Stimulated activated CD4-positive, alpha-beta T cell treated with anti-CD3 and anti-CD28 coated beads, Interleukin-4, amount 100 ng/mL, for 48 hours (primary cell): ENCODE data around the gene LONP1.
A peak's percentile ranks its signal among the peaks of the same experiment; 100 is the strongest.

Experiments
- DNase-seq, 2 donors: peaks; one replicate each; pipeline ENCODE4 v3.0.0-alpha.2; 2020; ENCODE audit warnings: low read depth in 2 of 2

LONP1 gene

GRCh38 chr19:5680437-5681368 is 39.2 kb downstream of the LONP1 start, which contains the start of the genes HSD11B1L and MICOS13:
TSS of gene HSD11B1L (plus strand) at chr19:5681027. CDS start at chr19:5684833, 3,806 bp downstream.
TSS of gene MICOS13 (minus strand) at chr19:5680516. CDS start at chr19:5680486, 30 bp downstream.
- DNase-seq, result peak; percentile 95 to 96

DNA sequence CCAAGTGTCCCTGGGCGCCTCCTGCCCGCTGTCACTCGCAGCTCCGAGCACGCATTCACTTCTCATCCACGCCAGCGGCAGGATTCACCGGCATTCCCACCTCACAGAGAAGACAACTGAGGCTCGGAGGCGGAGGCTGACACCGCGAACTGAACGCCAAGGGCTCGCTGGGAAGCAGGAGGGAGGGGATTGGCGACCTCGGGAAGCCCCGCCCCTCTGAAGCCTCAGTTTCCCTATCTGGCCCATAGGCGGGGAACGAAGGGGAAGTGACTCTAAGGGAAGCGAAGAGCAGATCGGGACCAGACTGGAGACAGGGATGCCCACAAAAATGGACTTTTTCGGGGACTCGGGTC is 39.9 kb downstream of the LONP1 start:
- no peak for DNase-seq

- DNase-seq, result no peak
These were observed 40.5 kb downstream of the LONP1 start for GRCh38 chr19:5679289-5680083.

- DNase-seq, result no peak
These were observed 41.8 kb downstream of the LONP1 start for GRCh38 chr19:5678071-5678718.

- DNase-seq, result no peak
These were observed 42.4 kb downstream of the LONP1 start for GRCh38 chr19:5677580-5677979.

DNA sequence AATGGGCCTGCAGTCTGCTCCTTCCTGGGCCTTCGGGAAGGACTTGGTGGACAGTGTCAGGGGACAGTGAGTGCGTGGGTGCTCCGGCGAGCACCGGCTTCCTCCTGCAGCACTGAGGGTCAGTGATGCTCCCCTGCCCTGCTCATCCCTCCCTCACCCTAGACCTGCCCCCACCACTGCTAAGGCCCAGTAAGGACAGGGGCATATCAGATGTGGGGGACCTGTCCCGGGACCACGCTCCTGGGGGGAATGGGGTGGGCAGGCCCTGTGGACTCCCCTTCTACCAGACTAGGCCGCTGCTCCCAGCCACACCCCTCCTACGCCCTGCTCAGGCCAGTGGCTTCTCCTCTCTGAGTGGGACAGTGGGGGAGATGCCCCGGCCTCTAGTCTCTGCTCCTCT is 42.8 kb downstream of the LONP1 start:
- DNase-seq, result no peak

- DNase-seq, result no peak
These were observed 43.2 kb downstream of the LONP1 start for GRCh38 chr19:5676772-5677105.

GRCh38 chr19:5676105-5676771 is 43.7 kb downstream of the LONP1 start:
- no peak for DNase-seq

DNA sequence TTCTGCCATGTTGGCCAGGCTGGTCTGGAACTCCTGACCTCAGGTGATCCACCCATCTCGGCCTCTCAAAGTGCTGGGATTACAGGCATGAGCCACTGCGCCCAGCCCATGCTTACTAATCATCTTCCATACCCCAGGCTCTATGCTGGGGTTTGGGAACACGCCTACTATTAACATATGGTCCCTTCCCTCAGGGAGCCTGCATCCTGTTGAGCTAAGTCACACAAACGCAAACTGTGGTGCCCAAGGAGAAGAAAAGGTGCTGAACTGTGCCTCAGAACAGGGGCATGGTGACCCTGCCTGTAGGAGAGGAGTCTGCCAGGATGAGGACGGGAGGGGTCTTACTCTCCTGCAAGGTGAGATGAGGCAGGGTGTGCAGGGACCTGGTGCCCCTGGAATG is 45.2 kb downstream of the LONP1 start:
- DNase-seq, result no peak

DNA sequence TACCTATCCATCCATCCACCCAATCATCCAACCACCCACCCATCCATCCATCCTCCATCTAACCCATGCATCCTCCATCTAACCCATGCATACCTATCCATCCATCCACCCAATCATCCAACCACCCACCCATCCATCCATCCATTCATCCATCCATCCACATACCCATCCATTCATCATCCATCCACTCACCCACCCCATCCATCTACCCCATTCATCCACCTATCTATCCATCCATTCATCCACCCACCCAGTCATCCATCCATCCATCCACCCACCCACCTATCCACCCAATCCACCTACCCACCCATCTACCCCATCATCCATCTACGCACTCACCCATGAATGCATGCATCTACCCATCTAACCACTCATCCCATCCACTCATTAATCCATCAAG is 46.2 kb downstream of the LONP1 start:
- DNase-seq, result no peak

GRCh38 chr19:5672708-5673459 is 47.1 kb downstream of the LONP1 start:
- DNase-seq, result no peak

DNA sequence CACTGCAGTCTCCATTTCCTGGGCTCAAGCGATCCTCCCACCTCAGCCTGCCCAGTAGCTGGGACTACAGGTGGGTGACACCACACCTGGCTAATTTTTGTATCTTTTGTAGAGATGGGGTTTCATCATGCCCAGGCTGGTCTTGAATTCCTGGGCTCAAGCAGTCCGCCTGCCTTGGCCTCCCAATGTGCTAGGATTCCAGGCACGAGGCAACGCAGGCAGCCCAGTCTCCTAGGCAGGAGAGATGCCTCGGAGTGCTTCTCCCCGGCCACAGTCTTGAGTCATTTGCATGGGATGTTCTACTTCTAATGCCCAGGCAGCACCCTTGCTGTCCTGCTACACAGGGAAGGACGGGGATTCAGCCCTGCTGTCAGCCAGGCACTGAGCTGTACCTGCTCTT is 48.3 kb downstream of the LONP1 start:
- no peak for DNase-seq

DNA sequence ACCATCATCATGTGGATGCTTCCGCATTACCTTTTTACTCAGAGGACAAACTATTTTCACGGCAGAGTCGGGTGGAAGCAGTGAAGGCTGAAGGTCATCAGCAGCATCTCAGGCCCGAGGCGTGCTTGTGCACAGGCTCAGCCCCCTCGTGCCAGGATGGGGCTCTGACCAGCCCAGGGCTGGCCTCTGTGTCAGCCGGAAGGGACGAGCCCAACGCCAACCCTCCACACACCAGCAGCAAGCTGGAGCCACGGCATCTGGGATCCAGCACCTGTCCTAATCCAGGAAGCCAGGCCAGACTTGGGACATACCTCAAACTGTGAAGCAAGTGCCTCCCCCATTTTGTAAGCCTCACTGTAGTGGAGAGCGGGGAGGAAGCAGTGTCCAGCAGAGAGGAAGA is 50.7 kb downstream of the LONP1 start:
- DNase-seq, result no peak

DNA sequence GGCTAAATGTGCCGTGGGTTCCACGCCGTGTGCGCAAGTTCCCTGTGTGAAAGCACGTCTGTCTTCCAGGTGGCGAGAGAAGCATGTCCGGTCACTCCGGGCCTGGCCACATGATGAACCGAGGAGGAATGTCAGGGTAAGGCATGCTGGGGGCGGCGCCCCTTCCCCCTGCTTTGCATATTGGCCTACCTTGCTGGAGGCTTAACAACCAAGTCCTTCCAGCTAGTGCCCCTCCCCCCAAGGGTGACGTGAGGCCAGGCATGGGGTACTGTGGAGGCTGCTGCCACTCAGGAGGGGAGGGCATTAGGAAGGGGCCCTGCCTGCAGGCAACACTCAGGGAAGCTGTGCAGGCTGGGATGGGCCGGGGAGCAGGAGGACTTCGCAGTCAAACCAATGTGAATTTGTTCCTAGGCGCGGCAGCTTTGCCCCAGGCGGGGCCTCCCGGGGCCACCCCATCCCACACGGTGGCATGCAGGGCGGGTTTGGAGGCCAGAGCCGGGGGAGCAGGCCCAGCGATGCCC is 52.1 kb downstream of the LONP1 start:
- no peak for DNase-seq

DNA sequence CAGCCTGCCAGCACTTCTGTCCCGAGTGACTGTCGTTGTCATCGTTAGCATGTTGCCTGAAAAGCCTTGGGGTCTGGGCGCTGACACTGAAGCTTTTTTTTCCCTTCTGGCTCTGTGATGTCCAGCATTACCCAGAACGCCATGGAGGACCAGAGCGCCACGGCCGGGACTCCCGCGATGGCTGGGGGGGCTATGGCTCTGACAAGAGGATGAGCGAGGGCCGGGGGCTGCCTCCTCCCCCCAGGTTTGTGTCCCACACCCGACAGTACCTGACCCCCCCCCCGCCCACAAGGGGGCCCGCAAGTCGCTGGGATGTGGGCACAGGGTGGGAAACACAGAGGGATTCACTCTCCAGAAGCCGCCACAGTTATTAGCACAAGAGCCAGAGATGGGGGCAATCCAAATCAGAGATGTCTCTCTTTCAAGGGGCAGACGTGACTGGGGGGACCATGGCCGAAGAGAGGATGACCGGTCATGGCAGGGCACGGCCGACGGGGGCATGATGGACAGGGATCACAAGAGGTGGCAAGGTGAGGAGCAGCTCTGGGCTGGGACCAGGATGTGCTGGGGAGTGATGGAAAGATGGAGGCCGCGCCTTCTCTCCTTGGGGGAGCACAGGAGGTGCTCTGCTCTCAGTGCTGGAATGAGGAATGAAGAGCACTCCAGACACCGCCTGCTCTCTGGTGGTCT is 52.9 kb downstream of the LONP1 start:
- DNase-seq, result no peak

- no peak for DNase-seq
These were observed 54.0 kb downstream of the LONP1 start for GRCh38 chr19:5665781-5666513.

GRCh38 chr19:5664515-5664914 is 55.4 kb downstream of the LONP1 start:
- DNase-seq, result no peak

DNA sequence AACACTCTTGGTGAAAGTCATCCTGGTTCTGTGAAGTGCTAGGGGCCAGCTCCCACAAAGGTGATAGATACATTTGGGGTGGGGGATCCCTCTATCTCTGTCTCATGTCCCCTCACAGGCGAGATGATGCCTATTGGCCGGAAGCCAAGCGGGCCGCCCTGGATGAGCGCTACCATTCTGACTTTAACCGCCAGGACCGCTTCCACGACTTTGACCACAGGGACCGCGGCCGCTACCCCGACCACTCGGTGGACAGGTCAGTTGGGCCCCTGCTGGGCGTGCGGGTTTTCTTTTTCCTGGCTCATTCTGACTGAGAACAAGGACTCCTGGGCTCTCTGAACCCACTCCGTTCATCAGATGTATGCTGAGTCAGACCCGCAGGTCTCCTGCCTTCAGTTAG is 56.0 kb downstream of the LONP1 start:
- no peak for DNase-seq

DNA sequence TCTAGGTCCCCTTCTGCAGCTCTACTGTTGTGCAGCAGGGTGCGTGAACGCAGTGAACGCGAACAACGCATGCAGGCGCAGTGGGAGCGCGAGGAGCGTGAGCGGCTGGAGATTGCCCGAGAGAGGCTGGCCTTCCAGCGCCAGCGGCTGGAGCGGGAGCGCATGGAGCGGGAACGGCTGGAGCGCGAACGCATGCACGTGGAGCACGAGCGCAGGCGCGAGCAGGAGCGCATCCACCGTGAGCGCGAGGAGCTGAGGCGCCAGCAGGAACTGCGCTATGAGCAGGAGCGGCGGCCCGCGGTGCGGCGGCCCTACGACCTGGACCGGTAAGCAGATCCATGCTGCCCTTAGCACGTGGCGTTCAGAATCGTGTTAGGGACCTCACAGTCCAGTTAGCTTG is 58.5 kb downstream of the LONP1 start:
- DNase-seq, result no peak

GRCh38 chr19:5655412-5655811 is 64.5 kb downstream of the LONP1 start:
- DNase-seq, result no peak
